K562 (cell line): ENCODE results near the gene ATG14. TPM values are rescaled to one million over a fixed set of nuclear protein-coding genes. Genes with fewer than 3 reads are reported as not detected.

Experiments used
- ATAC-seq: fragments of 200-7000 bp; cut with Tn5 transposase; 3 replicates; pipeline ENCODE4 v1.9.1; 2020; ENCODE audit warnings: moderate library complexity
- BruUV-seq: library from RNA; stranded (reverse); fragments of 400-500 nt; replicated peaks from 2 replicates; lab custom pipeline; 2021; lab: Mats Ljungman, UMichigan
- CTCF ChIA-PET: fragments of 300-600 bp; formaldehyde crosslinking; extraction: SDS; loops from one replicate; lab custom pipeline; 2021; ENCODE audit warnings: low intra/inter-chr PET ratio; lab: Yijun Ruan, JAX
- POLR2A ChIA-PET: fragments of 300-600, 350-650 bp; sonication (Branson Sonifier 250); formaldehyde crosslinking; extraction: SDS; loops from one replicate; lab custom pipeline; 2021; ENCODE audit warnings: antibody characterized with exemption, inconsistent platforms; lab: Yijun Ruan, JAX
- DNase-seq, 4 experiments: peaks; one replicate each; pipeline versions ENCODE4 v3.0.0 to v3.0.0-alpha.2; 2011 to 2018; ENCODE audit warnings: low spot score in 3 of 4, mixed read lengths in 3 of 4; ENCODE audit errors: extremely low read depth in 1 of 4
- FAIRE-seq: peaks from 2 replicates; lab custom pipeline; 2011; peaks lifted over from hg19 to GRCh38; lab: Jason Lieb, UNC
- H2AFZ ChIP-seq: 2 replicates; pipeline ENCODE4 v1.6.0; 2011; ENCODE audit warnings: low read depth, low read length, control low read depth, inconsistent platforms
- H3K27ac ChIP-seq: fragments of 200-600 bp; 3 replicates; pipeline ENCODE4 v1.8.0; 2011; ENCODE audit warnings: low read depth, mild to moderate bottlenecking, control low read depth, inconsistent platforms, low read length, moderate library complexity, mixed read lengths; ENCODE audit errors: extremely low read depth
- H3K27me3 ChIP-seq, 2 experiments: fragments of 300-600 bp in 1 of 2; 2 replicates in 1 of 2; 3 replicates in 1 of 2; pipeline versions ENCODE4 v1.6.0 to v1.8.0; 2011; ENCODE audit warnings: inconsistent platforms in 2 of 2, low read length in 2 of 2, mild to moderate bottlenecking in 1 of 2, mixed read lengths in 1 of 2, moderate library complexity in 1 of 2; ENCODE audit not compliant: control insufficient read depth in 2 of 2, insufficient read depth in 2 of 2
- H3K36me3 ChIP-seq: fragments of 300-600 bp; 3 replicates; pipeline ENCODE4 v1.8.0; 2011; ENCODE audit warnings: mild to moderate bottlenecking, low read length, inconsistent platforms; ENCODE audit not compliant: control insufficient read depth, insufficient read depth
- H3K4me1 ChIP-seq, 2 experiments: fragments of 200-600 bp in 1 of 2; replicated peaks in 1 of 2; 2 replicates in 1 of 2; 3 replicates in 1 of 2; pipeline versions ENCODE4 v1.5.1 to v1.8.0; 2011; ENCODE audit warnings: inconsistent platforms in 2 of 2, low read length in 2 of 2, mild to moderate bottlenecking in 1 of 2, mixed read lengths in 1 of 2, moderate library complexity in 1 of 2; ENCODE audit not compliant: control insufficient read depth in 2 of 2, insufficient read depth in 2 of 2
- H3K4me2 ChIP-seq: 2 replicates; pipeline ENCODE4 v1.6.1; 2011; ENCODE audit warnings: low read length, control low read depth, inconsistent platforms, mixed read lengths; ENCODE audit not compliant: insufficient read depth
- H3K4me3 ChIP-seq: fragments of 200-600 bp; sonication (generic), shearing (Covaris generic); 2 replicates; pipeline ENCODE4 v1.5.1; 2016; ENCODE audit warnings: control low read depth, inconsistent platforms
- H3K79me2 ChIP-seq: fragments of 200-600 bp; 3 replicates; pipeline ENCODE4 v1.8.0; 2011; ENCODE audit warnings: low read length, inconsistent platforms; ENCODE audit not compliant: control insufficient read depth, insufficient read depth
- H3K9ac ChIP-seq, 2 experiments: 2 replicates each; pipeline versions ENCODE4 v1.6.0 to v1.6.1; 2011; ENCODE audit warnings: low read depth in 2 of 2, low read length in 2 of 2, control low read depth in 1 of 2, inconsistent platforms in 1 of 2, mild to moderate bottlenecking in 1 of 2, mixed read lengths in 1 of 2; ENCODE audit not compliant: insufficient read depth in 1 of 2
- H3K9me1 ChIP-seq: one replicate; pipeline ENCODE4 v1.6.0; 2011; ENCODE audit warnings: inconsistent platforms, mild to moderate bottlenecking, low read length, moderate library complexity; ENCODE audit not compliant: control insufficient read depth, insufficient read depth
- H3K9me3 ChIP-seq: replicated peaks from 2 replicates; pipeline ENCODE4 v1.5.1; 2011; ENCODE audit warnings: low read depth, low read length, inconsistent platforms; ENCODE audit not compliant: control insufficient read depth, insufficient read depth
- H4K20me1 ChIP-seq: replicated peaks from 2 replicates; pipeline ENCODE4 v1.6.1; 2011; ENCODE audit warnings: low read length, inconsistent platforms, mixed read lengths; ENCODE audit not compliant: control insufficient read depth, insufficient read depth
- FOXA3 ChIP-seq, 2 experiments: fragments of 450-650 bp in 1 of 2; sonication (generic) in 1 of 2; formaldehyde crosslinking; IDR thresholded peaks in 1 of 2; conservative IDR thresholded peaks in 1 of 2; 2 replicates each; pipeline versions ENCODE4 v1.4.0 to v1.8.0; 2020 to 2022; ENCODE audit warnings: mild to moderate bottlenecking in 2 of 2, missing genetic modification reagents in 1 of 2
- POLR2AphosphoS5 ChIP-seq: IDR thresholded peaks from 2 replicates; pipeline ENCODE4 v1.6.1; 2011; ENCODE audit warnings: mild to moderate bottlenecking, low read depth, low read length, moderate library complexity; ENCODE audit not compliant: control insufficient read depth, insufficient read depth
- TEAD1 ChIP-seq, 2 experiments: fragments of 450-650 bp in 1 of 2; sonication (generic) in 1 of 2; formaldehyde crosslinking; IDR thresholded peaks; 2 replicates each; pipeline versions ENCODE4 v1.4.0 to v1.8.0; 2020 to 2022; ENCODE audit warnings: mild to moderate bottlenecking in 2 of 2, missing genetic modification reagents in 1 of 2
- ZKSCAN8 ChIP-seq: fragments of 200-800 bp; sonication (Bioruptor generic); IDR thresholded peaks from 2 replicates; pipeline ENCODE4 v1.6.1; 2016; ENCODE audit warnings: missing genetic modification characterization, missing compliant biosample characterization
- ZNF174 ChIP-seq: fragments of 250-450 bp; sonication (Bioruptor Pico); IDR thresholded peaks from 2 replicates; pipeline ENCODE4 v1.4.0; 2020; ENCODE audit warnings: mild to moderate bottlenecking
- WGBS: fragments of 100-300 bp; shearing (Covaris generic); methylation state at CpG from one replicate; pipeline ENCODE4 v1.1.6; 2016; ENCODE audit warnings: low coverage, mixed read lengths; ENCODE audit not compliant: insufficient coverage; ENCODE audit errors: missing lambda C conversion rate; 5-methylcytosine and 5-hydroxymethylcytosine counted together
- in situ Hi-C: fragments of 300-500 bp; cut with MboI; formaldehyde crosslinking; loops from 4 replicates; pipeline ENCODE4 v1.15.0; 2018; ENCODE audit warnings: inconsistent platforms, mixed read lengths
- intact Hi-C: fragments of 100-400 bp; cut with micrococcal nuclease; formaldehyde crosslinking; loops from 2 replicates; pipeline ENCODE4 v1.14.2; 2022
- polyA plus RNA-seq, 8 experiments: library from polyadenylated mRNA; depleted of rRNA in 4 of 8; stranded (reverse) in 5 of 8; unstranded in 3 of 8; fragments of >200 nt; fragmentation: Nextera tagmentation in 2 of 8; fragmentation: Illumina TruSeq in 1 of 8; extraction: Ambion mirVana in 2 of 8; extraction: Trizol in 1 of 8; gene quantifications; 2 replicates each; pipeline versions ENCODE4 v1.2.1 to v1.2.3, GENCODE V29; 2011 to 2014; ENCODE audit warnings: inconsistent platforms in 1 of 8, missing spikeins in 1 of 8
- total RNA-seq, 7 experiments: library from RNA; depleted of rRNA in 6 of 7; stranded (reverse); fragments of >200 nt in 6 of 7; fragmentation: Illumina TruSeq in 2 of 7; extraction: Trizol in 2 of 7; gene quantifications; 2 replicates each; pipeline versions ENCODE4 v1.2.1 to v1.2.3, GENCODE V29; 2011 to 2021; ENCODE audit warnings: low replicate concordance in 1 of 7
- TF ChIP-seq, protein P1 (sequence below): fragments of 200-800 bp; sonication (Bioruptor generic); IDR thresholded peaks from 2 replicates; pipeline ENCODE4 v1.6.1; 2017; ENCODE audit warnings: missing genetic modification characterization, missing compliant biosample characterization
- TF ChIP-seq, protein P2 (sequence below): fragments of 250-450 bp; sonication (Bioruptor Pico); IDR thresholded peaks from 2 replicates; pipeline ENCODE4 v1.5.0; 2021

ATG14 gene
- total and polyA plus RNA-seq, 9 of the 15 experiments (the other 6 are each of a cell fraction or from before 2014, with no cell fraction given), result 0.55 to 4.2 (median 3.5) TPM

GRCh38 chr14:55434805-55435174 lies 23.2 kb upstream of the ATG14 start:
- H3K79me2 ChIP-seq, result no peaks in the 10 kb centered on the region
- ChIA-PET CTCF (interaction anchor here (0.6 kb wide), 1 partner anchor 747 kb away, joined by 3 read pairs; no protein-coding TSS in a partner anchor), POLR2A (interaction anchor here (0.7 kb wide), 1 partner anchor 19 kb away, joined by 3 read pairs; no protein-coding TSS in a partner anchor)
- no TSS peak for BruUV-seq
- intact Hi-C loops, result loop anchor here (5.0 kb wide), 1 partner anchor 1038 kb away; no protein-coding TSS in a partner anchor
- no peak overlapping the region for H3K9ac ChIP-seq
- in situ Hi-C loops, result no loop called here
- no peaks in the 10 kb centered on the region for H3K36me3 ChIP-seq
- no peak for FAIRE-seq
- no peak for DNase-seq
- no peak overlapping the region for H3K4me3 ChIP-seq
- H3K9me3 ChIP-seq, result no peaks in the 10 kb centered on the region
- H3K27ac ChIP-seq, result no peak overlapping the region
- H3K4me1 ChIP-seq, result no peaks in the 10 kb centered on the region; a peak in 1 of 5 replicates
- H3K4me2 ChIP-seq, result no peak overlapping the region
- no peaks in the 10 kb centered on the region; a peak in 1 of 5 replicates for H3K27me3 ChIP-seq
- WGBS, result 0% methylated on average over 3 of the region's 3 CpGs
- H3K9me1 ChIP-seq, result no peaks in the 10 kb centered on the region
- H2AFZ ChIP-seq, result no peak overlapping the region
- H4K20me1 ChIP-seq, result no peaks in the 10 kb centered on the region
- no peak for ATAC-seq
- TF ChIP-seq, protein P1, sequence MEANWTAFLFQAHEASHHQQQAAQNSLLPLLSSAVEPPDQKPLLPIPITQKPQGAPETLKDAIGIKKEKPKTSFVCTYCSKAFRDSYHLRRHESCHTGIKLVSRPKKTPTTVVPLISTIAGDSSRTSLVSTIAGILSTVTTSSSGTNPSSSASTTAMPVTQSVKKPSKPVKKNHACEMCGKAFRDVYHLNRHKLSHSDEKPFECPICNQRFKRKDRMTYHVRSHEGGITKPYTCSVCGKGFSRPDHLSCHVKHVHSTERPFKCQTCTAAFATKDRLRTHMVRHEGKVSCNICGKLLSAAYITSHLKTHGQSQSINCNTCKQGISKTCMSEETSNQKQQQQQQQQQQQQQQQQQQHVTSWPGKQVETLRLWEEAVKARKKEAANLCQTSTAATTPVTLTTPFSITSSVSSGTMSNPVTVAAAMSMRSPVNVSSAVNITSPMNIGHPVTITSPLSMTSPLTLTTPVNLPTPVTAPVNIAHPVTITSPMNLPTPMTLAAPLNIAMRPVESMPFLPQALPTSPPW (CRISPR knock-in tag), result no peak
- no peak for TF ChIP-seq FOXA3 (CRISPR knock-in tag; conservative IDR thresholded peaks at IDR 0.05 in 1 of 2, IDR thresholded peaks at IDR 0.05 in 1 of 2)
- TF ChIP-seq ZKSCAN8, result no peak
- TF ChIP-seq, protein P2, sequence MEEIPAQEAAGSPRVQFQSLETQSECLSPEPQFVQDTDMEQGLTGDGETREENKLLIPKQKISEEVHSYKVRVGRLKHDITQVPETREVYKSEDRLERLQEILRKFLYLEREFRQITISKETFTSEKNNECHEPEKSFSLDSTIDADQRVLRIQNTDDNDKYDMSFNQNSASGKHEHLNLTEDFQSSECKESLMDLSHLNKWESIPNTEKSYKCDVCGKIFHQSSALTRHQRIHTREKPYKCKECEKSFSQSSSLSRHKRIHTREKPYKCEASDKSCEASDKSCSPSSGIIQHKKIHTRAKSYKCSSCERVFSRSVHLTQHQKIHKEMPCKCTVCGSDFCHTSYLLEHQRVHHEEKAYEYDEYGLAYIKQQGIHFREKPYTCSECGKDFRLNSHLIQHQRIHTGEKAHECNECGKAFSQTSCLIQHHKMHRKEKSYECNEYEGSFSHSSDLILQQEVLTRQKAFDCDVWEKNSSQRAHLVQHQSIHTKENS (CRISPR knock-in tag), result no peak
- no peak for TF ChIP-seq ZNF174 (CRISPR knock-in tag)
- no peak for TF ChIP-seq TEAD1 (CRISPR knock-in tag; IDR thresholded peaks at IDR 0.05)
- no peak for TF ChIP-seq POLR2AphosphoS5
